Peyer's patch (tissue), 4 donors: ENCODE measurements around the gene NHEJ1. TPM values are rescaled to one million over a fixed set of nuclear protein-coding genes. Genes with fewer than 3 reads are reported as not detected.

Source experiments
- DNase-seq, 3 donors: peaks; one replicate each; pipeline ENCODE4 v3.0.0-alpha.2; 2017 to 2019
- H3K27ac ChIP-seq, 4 donors: fragments of 200-600 bp; sonication (generic); one replicate each; pipeline ENCODE4 v1.5.1; 2016 to 2019
- H3K27me3 ChIP-seq, 2 donors: fragments of 200-600 bp; sonication (generic); one replicate each; pipeline ENCODE4 v1.5.1; 2019
- H3K36me3 ChIP-seq, 3 donors: fragments of 200-600 bp; sonication (generic); one replicate each; pipeline ENCODE4 v1.5.1; 2016 to 2019
- H3K4me1 ChIP-seq, 4 donors: fragments of 200-600 bp; sonication (generic); one replicate each; pipeline ENCODE4 v1.5.1; 2016 to 2019
- H3K4me3 ChIP-seq, 4 donors: fragments of 200-600 bp; sonication (generic); 1 replicate in 3 of 4; 2 replicates in 1 of 4; pipeline ENCODE4 v1.5.1; 2016 to 2019; ENCODE audit warnings: mild to moderate bottlenecking in 1 of 4
- H3K9me3 ChIP-seq, 4 donors: fragments of 200-600 bp; sonication (generic); one replicate each; pipeline ENCODE4 v1.5.1; 2016 to 2019; ENCODE audit warnings: mild to moderate bottlenecking in 1 of 4
- POLR2A ChIP-seq, 2 donors: fragments of 450-650 bp; IDR thresholded peaks; one replicate each; pipeline ENCODE4 v1.5.1; 2017; ENCODE audit warnings: antibody characterized with exemption in 2 of 2, mild to moderate bottlenecking in 2 of 2, moderate library complexity in 2 of 2
- total RNA-seq, 4 donors: library from RNA; depleted of rRNA; stranded (reverse); fragments of >200 nt; gene quantifications; one replicate each; pipeline ENCODE4 v1.1.0, GENCODE V29; 2016
- TF ChIP-seq, protein P1 (sequence below), 6 experiments: fragments of 450-650 bp in 4 of 6; fragments of 200-600 bp in 2 of 6; sonication (generic) in 1 of 6; IDR thresholded peaks; one replicate each; pipeline ENCODE4 v1.5.1; 2017 to 2019; ENCODE audit warnings: antibody characterized with exemption in 6 of 6, mild to moderate bottlenecking in 3 of 6, moderate library complexity in 1 of 6

The NHEJ1 gene
- total RNA-seq, 4 donors from 2014 or later: 28.1 to 91.6 (median 67.2) TPM

DNA sequence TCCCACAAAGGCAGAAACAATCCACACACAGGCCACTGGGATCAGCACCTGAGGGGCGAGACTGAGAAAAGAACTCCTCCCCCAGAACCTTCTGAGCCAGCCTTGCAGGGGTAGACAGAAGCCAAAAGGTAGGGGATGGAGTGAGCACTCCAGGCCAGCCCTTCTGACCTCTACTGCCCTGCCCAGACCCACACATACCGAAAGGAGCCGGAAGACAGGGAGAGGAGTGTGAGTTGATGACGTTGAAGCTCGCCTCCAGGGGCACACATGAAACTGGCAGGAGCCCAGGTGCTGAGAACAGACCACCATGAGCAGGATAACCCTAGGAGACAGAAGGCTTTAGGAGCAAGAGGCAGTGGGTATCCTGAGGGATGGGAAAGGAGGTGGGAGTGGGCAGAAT is 7.4 kb upstream of the NHEJ1 start:
- TF ChIP-seq, protein P1, sequence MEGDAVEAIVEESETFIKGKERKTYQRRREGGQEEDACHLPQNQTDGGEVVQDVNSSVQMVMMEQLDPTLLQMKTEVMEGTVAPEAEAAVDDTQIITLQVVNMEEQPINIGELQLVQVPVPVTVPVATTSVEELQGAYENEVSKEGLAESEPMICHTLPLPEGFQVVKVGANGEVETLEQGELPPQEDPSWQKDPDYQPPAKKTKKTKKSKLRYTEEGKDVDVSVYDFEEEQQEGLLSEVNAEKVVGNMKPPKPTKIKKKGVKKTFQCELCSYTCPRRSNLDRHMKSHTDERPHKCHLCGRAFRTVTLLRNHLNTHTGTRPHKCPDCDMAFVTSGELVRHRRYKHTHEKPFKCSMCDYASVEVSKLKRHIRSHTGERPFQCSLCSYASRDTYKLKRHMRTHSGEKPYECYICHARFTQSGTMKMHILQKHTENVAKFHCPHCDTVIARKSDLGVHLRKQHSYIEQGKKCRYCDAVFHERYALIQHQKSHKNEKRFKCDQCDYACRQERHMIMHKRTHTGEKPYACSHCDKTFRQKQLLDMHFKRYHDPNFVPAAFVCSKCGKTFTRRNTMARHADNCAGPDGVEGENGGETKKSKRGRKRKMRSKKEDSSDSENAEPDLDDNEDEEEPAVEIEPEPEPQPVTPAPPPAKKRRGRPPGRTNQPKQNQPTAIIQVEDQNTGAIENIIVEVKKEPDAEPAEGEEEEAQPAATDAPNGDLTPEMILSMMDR (IDR thresholded peaks at IDR 0.05): no peak
- no peak for TF ChIP-seq POLR2A (IDR thresholded peaks at IDR 0.05)
- Histone ChIP-seq H3K4me3 (no peak overlapping the region), H3K4me1 (peaks cover 0 to 16% (median 0%) of the 10 kb centered on the region in 4 donors), H3K27ac (no peak overlapping the region), H3K27me3 (no peaks in the 10 kb centered on the region), H3K9me3 (no peaks in the 10 kb centered on the region), H3K36me3 (peaks cover 0 to 22% (median 0%) of the 10 kb centered on the region in 3 donors)
- DNase-seq: no peak

DNA sequence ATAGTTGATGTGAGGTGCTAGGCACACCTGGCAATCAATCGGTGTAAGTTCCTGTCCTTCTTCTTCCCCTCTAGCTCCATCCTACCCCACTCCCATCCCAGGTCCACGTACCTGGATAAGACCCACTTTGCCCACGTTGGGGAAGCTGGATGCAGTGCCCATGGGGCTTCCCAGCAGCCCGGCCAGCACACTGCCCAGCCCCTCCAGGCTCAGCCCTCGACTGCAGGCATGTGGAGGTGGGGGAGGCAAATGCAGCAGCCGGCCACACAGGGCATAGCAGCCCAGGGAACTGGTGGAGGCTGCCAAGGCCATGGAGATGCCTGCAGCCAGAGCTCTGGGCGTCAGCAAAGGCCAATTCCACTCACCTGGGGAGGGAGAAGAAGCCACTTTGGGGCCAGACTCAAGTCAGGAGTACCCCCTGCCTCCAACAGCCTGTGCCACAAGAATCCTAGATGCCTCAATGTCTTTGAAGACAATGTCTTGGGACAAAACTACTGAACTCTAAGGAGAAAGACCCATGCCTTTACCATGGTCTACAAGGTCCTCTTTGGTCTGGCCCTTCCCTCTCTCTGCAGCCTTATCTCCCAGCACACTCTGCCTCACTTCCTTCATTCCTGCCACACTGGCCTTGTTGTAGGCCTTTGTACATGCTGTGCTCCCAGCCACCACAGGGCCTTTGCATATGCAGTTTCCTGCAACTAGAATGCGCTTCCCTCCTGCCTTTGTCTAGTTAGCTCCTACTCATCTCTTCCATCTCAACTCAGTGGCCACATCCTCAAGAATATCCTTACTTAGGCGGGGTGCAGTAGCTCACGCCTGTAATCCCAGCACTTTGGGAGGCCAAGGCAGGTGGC is 4.7 kb upstream of the NHEJ1 start:
- TF ChIP-seq, protein P1 (IDR thresholded peaks at IDR 0.05): no peak
- no peak for TF ChIP-seq POLR2A (IDR thresholded peaks at IDR 0.05)
- no peaks in the 10 kb centered on the region for H3K27me3 ChIP-seq
- H3K4me1 ChIP-seq: peaks cover 0 to 15% (median under 1%) of the 10 kb centered on the region in 4 donors
- DNase-seq: no peak
- H3K27ac ChIP-seq: no peak overlapping the region
- H3K9me3 ChIP-seq: no peaks in the 10 kb centered on the region
- H3K36me3 ChIP-seq: peaks cover 0 to 8% (median 0%) of the 10 kb centered on the region in 3 donors
- H3K4me3 ChIP-seq: no peak overlapping the region

DNA sequence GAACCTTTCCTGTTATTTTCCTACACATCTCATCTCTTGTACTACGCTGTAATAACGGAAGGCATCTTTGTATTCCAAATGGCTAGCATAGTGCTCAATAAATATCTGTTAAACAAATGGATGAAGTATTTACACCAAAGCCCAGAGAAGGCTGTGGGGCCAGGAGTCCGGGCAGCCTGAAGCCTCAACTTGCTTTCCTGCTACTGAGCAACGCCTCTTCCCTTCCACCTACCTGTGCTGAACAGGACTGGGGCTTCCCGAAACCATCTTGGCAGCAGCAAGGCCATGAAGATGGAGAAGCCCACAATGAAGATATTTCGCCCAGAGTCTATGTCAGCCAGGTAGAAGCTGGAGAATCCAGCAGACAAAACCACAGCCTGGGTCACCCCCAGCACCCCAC is 2.5 kb upstream of the NHEJ1 start:
- Histone ChIP-seq H3K4me3 (no peak overlapping the region), H3K27me3 (no peaks in the 10 kb centered on the region), H3K27ac (no peak overlapping the region), H3K9me3 (no peaks in the 10 kb centered on the region), H3K4me1 (peaks cover 0 to 10% (median 4%) of the 10 kb centered on the region in 4 donors), H3K36me3 (peaks cover 0 to 8% (median 0%) of the 10 kb centered on the region in 3 donors)
- DNase-seq: peak in 1 of 3 donors; percentile 24
- TF ChIP-seq, protein P1 (IDR thresholded peaks at IDR 0.05): no peak
- TF ChIP-seq POLR2A (IDR thresholded peaks at IDR 0.05): no peak

DNA sequence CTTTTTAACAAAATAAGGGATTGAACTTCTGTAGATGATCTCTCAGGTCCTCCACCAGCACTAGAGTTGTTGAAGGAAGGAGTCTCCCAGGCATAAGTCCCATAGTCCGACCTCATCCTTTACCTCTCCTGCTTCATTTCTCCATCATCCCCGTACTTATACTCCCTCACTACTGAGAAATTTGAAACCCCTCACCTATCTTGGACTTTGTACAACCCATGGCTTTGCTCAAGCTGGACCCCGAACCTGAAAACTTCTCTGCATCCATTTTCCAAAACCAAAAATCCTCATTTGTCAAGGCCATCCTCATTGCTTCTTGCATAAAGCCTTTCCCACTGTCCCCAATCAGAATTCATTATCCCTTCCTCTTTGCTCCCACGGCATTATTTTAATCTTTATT is 482 bp upstream of the NHEJ1 start:
- Histone ChIP-seq H3K27me3 (no peaks in the 10 kb centered on the region), H3K4me3 (peak overlapping the region; percentile 56 to 85 (median 76)), H3K9me3 (no peaks in the 10 kb centered on the region), H3K36me3 (peaks cover 0 to 18% (median 0%) of the 10 kb centered on the region in 3 donors), H3K27ac (peak overlapping the region; percentile 90 to 96 (median 92)), H3K4me1 (peaks cover 0 to 10% (median 4%) of the 10 kb centered on the region in 4 donors)
- TF ChIP-seq, protein P1 (IDR thresholded peaks at IDR 0.05): no peak
- TF ChIP-seq POLR2A (IDR thresholded peaks at IDR 0.05): no peak
- no peak for DNase-seq

DNA sequence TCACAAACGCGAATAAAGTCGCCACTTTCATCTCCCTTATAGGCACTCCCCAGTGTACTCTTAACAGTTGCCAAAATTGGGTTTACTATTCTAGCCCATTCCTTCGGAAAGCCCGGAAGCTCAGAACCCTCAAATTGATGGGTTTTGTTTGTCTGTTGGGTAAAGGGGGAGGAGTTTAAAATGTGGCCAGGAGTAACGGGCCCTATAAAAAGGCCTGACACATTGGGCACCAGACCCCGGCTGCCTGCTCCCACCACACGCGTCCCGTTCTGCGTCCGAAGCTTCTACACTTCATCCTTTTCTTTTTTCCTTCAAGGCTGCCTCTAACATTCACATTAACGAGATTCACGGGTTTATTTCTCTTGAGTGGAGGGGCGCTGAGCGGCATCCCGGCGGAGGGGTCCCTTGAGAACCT is 837 bp downstream of the NHEJ1 start:
- peak overlapping the region; percentile 90 to 96 (median 92) for H3K27ac ChIP-seq
- H3K9me3 ChIP-seq: no peaks in the 10 kb centered on the region
- peaks cover 0 to 10% (median 4%) of the 10 kb centered on the region in 4 donors for H3K4me1 ChIP-seq
- TF ChIP-seq, protein P1 (IDR thresholded peaks at IDR 0.05): no peak
- no peak for TF ChIP-seq POLR2A (IDR thresholded peaks at IDR 0.05)
- H3K4me3 ChIP-seq: peak overlapping the region; percentile 56 to 85 (median 76)
- no peaks in the 10 kb centered on the region for H3K27me3 ChIP-seq
- DNase-seq: no peak
- peaks cover 0 to 23% (median 0%) of the 10 kb centered on the region in 3 donors for H3K36me3 ChIP-seq
